HG03108 (cell line): Measurements from ENCODE around the gene MAN1C1.
"Not testable (repeated sequence)": the region's sequence is repeated elsewhere in the genome, so short reads cannot be mapped to it uniquely, and the experiment has no call there.

Source experiments
- ATAC-seq: cut with Tn5 transposase; IDR thresholded peaks from one replicate; pipeline ENCODE4 v1.9.1; 2021; ENCODE audit warnings: moderate library complexity; ENCODE audit not compliant: unreplicated experiment

The MAN1C1 gene

DNA sequence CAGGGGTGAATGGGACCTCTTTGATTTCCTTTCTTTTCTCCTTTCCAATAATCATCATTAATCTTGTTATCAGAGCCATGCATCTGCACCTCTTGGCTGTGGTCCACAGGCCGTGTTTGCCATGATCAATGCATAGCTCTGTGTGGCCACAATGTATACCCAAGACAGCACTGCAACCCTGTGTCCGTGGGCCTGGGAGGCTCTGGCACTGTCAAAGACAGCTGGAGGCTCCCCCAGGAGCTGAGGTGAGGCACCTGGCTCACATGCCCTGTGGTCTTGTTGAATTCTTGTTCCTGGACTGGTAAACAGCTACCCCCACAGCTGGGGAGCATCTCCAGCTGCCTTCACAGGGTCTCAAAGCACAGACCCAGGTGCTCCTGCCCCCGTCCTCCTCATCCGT lies 116.2 kb downstream of the MAN1C1 start:
- no peak for ATAC-seq

DNA sequence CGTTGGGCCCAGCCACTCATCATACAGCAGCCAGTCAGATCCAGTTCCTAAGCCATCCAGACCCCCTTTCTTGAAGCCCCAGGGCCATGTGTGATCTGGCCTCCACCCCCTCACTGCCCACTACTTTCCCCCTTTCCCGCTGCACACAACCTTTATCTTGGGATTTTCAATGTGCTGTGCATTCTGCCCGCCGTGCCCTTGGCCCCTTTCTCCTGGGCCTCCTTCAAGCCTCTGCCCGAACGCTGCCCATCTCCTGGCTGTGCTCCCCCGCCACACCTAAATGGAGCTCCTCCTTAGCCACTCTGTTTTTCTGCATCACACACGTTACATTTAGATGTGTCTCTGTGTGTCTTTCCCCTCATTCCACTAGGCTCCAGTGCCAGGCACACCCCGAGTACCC lies 116.7 kb downstream of the MAN1C1 start:
- ATAC-seq, result no peak

DNA sequence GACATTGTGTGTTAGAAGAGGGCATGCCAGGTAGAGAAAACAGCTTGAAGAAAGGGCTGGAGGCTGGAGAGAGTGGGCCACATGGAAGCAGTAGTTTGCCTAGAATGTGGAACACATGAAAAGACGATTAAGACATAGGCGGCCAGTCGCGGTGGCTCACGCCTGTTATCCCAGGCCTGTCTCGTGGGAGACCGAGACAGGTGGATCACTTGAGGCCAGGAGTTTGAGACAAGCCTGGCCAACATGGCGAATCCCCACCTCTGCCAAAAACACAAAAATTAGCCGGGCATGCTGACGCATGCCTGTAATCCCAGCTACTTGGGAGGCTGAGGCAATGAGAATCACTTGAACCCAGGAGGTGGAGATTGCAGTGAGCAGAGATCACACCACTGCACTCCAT lies 118.4 kb downstream of the MAN1C1 start:
- ATAC-seq, result not testable (repeated sequence)

DNA sequence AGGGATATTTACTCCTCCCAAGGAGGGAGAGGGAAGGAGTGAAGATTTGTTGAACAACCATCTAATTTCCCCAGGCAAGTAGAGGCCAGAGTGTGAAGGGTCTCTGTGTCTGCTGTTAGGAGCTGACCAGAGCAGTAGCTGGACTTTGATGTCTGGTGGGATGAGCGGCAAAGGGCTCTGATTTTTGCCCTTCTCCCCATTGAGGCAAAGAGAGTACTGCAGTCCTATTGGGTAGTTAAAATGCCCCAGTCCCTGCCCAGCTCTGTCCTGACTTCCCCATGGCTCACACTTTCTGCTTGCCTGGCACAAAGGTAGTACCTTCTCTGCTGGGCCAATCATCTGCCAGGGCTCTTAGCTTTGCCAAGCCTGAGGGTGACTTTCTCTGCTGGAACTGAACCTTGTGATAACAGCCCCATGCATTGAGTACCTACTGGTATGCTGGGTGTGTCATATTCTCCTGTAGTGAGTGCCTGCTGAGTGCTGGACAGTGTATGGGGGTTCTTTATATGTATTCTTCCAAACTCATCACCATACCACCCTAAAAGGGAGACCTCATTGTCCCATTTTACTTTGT lies 119.5 kb downstream of the MAN1C1 start:
- ATAC-seq, result no peak

DNA sequence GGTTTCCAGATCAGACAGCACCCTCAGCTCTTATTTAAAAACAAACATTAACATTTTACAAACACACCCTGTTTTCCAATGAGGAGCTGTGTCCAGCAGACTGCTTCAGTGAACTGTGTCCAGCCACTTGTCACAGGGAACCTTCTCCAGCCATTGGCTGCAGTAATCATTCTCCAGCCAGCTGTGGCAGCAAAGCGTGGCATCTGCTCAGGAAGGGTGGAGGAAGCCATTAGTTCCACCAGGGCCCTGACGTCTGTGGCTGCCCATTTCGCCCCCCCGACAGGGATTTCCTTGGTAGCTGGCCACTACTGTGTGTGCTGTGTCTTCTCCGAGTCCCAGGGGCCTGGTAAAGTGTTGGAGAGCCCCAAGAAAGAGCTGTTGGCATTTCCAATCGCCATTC lies 120.5 kb downstream of the MAN1C1 start:
- ATAC-seq, result no peak

DNA sequence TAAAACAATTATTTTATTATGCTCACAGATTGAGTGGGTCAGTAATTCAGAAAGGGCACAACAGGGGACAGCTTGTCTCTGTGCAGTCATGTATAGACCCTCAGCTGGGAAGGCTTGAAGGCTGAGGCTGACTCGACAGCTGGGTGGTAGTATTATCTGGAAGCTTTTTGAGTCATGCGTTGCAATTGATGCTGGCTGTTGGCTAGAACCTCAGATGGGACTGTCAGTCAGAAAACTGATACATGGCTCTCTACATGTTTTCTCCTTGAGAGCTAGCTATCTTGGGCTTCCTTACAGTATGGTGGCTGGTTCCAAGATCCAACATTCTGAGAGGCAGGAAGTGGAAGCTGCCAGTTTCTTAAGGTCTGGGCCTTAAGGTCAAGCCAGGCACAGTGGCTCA lies 121.9 kb downstream of the MAN1C1 start:
- ATAC-seq, result no peak

DNA sequence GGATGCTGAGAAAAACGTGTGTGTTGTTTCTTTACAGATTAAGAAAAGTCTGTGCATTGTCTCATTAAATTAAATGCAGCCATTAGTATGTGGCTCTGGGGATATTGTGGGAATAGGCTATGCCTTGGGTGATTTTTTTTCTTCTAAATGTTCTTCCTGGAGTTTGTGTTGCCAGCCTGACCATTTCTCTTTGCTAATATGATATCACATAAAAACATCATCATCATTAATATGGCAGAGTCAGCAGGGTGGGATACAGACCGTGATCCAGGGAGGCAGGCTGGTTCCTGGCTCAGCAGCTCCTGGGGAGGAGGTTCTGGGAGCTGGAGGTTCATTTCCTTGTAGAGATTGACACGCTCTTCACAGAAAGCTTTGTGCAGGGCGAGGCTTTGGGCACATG lies 122.8 kb downstream of the MAN1C1 start:
- no peak for ATAC-seq

DNA sequence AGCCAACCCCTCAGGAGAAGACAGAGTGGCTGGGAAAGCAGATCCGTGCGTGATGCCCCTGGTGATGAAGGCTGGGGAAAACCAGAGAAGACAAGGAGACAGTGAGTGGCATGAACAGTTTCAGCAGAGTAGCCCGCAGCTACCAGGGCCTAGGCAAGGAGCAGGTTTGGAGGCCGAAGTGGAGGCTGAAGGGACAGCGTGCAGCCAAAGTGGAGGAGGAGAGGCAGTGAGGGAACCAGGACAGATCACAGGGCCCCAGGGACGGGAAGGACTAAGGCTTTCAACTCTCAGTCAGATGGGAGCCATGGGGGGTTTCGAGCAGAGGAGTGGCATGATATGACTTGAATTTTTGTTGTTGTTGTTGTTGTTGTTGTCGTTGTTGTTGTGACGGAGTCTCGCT lies 123.5 kb downstream of the MAN1C1 start:
- ATAC-seq, result no peak

DNA sequence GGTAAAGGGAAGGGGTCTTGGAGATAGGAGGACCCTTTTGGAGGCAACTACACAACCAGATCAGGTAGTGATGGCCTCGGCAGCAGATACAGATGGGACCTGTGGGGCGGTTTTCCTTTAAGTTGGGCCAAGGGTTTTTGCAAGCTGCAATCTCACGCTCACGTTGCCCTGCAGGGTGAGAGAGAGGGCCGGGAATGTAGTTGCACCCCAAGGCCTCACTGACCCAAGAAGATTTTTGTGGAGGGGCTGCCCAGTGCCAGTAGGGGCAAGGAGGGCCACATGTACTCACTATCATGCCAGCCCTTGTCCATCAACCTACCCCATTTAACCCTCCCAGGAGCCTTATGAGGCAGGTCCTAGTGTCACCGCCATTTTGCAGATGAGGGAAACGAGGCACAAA lies 125.7 kb downstream of the MAN1C1 start:
- no peak for ATAC-seq

DNA sequence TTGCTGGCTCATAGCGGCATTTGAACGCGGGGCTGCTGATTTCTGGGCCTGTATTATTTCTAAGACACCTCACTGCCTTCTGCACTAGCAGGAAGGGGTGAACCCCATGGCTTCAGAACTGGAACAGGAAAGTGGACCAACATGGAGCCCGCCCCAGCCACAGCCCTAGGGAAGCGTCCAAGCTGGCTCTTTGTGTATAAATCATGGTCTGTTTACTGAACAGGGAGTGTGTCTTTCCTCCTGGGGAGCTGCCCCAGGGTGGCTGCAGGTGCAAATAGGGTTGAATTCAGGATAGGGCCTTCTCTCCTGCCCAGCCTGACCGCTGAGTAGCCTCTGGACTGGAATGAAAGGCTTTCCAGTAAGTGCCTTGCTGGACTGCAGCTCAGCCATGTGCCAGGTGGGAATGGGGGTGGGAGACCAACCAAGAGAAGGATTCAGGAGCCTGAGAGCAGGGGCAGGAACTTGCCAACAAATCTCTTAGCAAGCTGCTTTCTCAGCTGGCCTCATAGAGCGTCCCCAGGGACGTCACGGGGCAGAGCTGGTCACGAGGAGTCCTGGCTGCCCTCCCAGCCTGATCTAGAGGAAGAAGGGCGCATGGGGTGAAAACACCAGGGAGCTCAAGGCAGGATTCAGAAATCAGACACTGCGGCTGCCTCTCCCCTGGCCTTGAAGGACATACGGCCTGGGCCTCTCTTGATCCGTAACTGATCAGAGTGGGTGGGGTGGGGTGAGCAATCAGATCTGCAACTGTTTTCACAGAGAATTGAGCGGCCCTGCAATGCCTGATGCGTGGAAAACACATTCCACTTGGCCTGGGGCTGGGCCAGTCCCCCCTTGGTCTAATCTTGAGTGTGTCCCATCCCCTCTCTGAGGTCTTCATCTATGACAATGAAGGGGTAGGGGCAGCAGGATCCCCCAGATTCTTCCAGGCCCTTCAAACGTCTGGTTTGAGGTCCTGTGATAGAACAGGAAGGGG lies 126.9 kb downstream of the MAN1C1 start:
- no peak for ATAC-seq

DNA sequence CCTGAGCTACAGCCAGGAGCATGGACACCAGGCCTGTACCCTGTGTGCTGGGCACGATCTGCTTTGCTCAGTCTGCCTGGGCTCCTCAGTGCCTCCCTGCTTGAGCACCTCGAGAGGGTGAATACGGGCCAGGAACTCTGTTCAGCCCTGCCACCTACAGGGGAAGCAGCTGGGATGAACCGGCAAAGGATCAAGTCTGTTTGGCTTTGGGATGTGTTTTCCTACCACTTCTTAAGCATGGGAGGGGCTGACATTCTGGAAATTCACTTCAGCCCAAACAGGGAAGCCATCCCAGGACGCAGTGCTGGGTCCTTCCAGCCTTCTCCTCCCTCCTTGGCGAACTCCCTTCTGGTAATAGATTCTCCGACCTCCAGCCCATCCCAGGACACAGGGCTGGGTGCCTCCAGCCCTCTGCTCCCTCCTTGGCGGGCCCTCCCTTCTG lies 127.6 kb downstream of the MAN1C1 start:
- no peak for ATAC-seq

DNA sequence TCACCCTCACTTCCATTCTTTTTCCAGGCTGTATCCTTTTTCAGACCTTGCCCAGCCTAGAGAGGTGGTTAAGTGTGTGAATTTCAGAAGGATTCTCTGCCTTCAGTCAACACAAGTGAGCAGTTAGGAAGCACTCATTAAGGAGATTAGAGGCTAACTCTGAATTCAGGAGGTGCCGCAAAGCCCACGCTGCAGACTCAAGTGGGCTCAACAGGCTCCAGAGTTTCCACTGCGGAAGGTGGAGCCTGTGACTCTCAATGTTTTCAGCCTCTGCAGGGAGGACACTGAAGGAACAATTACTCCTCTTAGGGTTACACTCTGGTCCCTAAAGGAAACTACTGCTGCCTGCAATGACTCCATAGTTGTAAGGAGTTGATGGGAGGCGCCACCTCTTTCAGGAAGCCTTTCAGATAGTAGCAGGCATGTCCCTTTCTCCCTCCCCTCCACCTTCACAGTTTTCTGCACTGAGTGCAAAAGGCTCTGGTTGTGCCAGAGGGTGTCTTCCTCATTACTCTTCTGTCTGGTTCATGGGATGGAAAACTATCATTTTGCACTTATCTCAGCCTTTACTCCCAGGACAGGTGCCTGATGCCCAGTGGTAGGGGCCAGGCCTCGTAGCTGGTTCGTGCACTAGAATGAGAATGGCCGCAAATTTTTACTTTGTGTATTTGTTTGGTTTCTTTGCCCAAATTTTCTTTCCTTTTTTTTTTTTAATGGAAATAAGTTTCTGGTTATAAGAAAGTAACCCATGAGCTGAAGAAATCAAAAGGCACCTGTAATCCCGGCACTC lies 128.2 kb downstream of the MAN1C1 start:
- no peak for ATAC-seq

DNA sequence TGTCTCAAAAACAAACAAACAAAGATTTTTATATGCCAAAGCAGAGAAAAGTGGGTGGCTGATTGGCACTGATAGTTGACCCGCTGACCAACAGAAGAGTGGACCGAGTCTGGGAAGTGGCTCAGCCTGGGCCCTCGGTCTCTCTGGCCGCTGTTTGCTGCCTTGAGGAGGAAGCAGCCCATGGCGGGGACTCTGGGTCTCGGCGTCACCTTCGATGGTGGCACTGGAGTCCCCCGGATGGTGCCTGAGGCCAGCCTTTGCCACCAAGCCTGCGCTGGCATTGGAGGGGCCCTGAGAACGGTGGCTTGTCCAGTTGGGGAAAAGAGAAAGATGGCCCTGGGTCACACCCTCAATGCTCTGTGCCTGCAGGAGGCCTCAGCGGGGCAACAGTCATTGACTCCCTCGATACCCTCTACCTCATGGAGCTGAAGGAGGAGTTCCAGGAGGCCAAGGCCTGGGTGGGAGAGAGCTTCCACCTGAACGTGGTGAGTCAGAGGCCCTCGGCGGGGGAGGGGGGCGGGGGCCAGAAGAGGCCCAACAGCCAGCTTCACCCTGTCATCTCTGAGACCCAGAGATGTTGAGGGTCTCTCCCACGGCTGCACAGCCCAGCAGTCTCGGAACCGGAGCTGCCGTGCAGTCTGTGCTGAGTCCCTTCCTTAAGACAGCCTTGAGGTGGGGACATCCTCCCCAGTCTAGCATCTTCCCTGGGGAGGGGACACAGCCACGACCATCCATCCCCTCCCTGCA lies 129.9 kb downstream of the MAN1C1 start:
- no peak for ATAC-seq

DNA sequence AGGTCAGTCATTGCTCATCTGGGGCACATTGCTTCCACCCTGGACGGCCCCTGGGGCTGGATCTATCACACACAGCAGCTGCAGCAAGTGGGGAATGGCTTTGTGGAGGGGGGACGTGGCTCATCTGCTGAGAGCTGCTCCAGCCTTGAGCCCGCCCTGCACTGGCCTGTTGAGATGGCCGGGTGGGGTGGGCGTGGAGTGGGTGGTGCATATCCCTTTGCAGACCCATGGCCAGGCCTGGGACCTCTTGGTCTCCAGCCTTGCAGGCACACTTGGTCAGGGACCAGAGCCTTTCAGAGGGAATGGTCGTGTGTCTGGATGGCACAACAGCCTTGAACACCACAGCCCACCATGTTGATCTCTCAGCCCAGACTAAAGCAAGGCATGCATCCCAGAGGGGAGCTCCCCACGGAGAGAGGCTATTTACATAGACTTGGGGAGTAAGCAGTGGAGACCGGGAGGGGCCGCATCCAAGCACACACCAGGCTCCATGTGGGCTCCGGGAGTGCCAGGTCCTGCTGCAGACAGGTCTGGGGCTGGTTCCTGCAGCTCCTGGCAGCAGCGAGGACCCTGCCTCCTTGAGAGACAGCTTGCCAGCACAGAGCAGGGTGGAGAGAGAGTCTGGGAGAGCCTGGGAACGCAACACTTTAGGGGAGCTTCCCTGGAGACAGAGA lies 130.6 kb downstream of the MAN1C1 start:
- no peak for ATAC-seq

DNA sequence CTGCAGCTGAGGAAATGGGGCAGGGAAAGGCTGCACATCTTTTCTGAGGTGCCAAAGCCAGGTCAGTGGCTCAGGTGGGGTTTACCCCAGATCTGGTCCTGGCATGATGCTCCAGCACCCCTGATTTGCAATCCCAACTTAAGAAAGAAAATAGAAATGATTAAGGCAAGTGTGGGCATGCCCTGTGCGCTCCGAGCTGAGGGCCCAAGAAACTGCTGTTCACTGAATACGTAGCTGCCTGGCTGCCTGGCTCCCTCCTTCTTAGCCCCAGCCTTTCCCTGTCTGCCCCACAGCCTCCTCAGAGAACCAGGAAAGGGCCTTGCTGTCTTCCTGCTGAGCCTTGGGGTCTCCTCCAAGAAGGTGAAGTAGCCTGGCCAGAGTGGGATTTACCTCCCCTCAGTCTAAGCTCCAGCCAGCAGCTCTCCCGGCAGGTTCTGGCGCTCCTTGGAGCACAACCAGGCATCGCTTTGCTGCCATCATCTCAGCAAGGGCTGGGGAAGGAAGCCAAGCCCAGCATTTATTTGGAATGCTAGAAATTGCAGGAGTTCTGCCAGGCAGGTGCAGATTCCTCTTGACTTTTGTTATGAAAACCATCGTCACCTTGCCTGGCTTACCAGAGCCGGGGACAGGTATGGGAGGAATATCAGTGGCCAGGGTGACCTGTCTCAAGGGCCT lies 132.1 kb downstream of the MAN1C1 start:
- no peak for ATAC-seq

DNA sequence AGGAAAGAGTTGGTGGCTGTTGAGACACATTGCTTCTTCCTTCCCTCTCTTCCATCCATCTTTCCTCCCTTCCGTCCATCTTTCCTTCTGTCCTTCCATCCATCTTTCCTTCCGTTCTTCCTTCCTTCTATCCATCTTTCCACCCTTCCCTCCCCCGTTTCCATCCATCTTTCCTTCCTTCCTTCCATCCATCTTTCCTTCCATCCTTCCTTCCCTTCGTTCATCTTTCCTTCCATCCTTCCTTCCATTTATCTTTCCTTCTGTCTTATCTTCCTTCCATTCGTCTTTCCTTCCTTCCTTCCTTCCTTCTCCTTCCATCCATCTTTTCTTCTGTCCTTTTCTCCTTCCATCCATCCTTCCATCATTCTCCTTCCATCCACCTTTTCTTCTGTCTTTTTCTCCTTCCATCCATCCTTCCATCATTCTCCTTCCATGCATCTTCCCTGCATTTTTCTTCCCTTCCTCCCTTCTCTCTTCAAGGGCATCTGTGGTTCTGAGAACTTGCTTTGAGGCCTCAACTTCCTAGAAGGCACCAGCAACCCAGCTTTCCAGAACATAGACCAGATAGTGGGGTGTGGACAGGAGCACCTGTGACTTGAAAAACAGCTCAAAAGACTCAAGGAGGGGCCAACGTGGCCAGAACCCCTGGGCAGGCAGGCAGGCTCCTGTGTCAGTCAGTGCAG lies 134.5 kb downstream of the MAN1C1 start:
- ATAC-seq, result no peak

DNA sequence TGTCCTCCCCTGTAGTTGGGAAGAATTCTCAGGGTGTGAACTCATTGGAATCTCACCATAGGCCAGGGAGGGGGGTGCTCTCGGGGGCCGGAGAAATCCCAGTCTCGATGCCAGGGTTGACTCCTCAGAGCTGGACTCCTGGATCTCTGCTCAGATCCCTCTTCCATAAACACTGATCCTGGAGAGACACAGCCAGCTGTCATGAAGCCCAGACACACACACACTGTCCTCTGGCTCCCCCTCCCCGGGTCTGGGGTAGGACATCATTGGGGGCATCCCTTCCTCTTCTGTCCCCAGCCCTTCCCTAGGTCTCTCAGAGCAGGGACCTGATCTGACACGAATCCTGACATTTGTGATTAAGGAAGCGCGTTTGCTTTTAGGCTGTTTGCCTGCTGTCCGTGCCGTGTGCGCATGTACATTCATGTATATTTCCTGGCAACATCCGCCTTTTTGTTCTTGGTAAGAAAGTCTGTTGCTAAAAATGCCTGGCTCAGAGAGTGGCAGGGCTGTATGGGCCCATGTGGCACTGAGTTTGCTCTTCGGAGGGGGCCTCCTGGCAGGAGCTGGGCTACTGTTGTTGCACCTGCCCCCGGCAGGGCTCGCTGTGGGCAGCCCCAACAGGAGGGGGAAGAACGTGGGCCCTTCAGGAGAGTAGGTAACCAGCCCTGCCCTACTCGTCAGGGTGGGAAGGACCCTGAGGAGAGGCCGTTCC lies 138.0 kb downstream of the MAN1C1 start:
- ATAC-seq, result no peak

DNA sequence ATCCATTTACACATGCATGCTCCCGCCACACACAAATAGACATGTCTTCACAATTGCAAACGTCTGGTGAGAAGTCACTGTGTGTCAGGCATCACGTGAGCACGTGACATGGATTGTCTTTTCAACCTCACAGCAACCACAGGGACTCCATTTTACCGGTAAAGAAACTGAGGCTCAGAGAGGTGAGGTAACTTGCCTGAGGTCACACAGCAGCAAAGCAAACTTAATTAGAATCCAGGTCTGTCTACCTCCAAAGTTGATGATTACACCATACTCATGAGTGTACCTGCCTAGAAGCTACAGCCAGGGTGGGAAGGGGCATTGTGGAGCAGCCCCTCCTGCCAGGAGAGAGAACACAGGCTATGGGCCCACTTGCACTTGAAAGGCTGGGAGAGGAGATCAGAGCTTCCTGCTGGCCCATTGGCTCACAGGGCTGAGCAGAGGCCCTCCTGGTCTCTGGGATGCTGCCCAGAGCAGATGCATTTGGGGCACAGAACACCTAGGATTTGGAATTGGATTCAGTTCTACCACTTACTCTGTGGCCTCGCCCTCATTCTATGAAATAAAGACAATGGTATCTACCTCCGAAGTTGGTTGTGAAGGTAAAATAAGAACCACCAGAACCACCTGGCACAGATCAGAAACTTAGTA lies 139.0 kb downstream of the MAN1C1 start:
- no peak for ATAC-seq
